Measurements from ENCODE around the gene NRIP3. TPM values are rescaled to one million over a fixed set of nuclear protein-coding genes. Genes with fewer than 3 reads are reported as not detected.

The NRIP3 gene
- 14.1 and 21.7 TPM in 2 replicates for total RNA-seq

GRCh38 chr11:9003573-9004182 is at the start of gene NRIP3:
Gene NRIP3, minus strand, starts transcription at chr11:9004001. Its CDS starts 66 bp downstream, at chr11:9003935.

GRCh38 chr11:8964324-8965320 is 39.2 kb downstream of the NRIP3 start, which contains the start of gene TMEM9B:
Gene TMEM9B, minus strand, starts transcription at chr11:8964442. Its CDS starts 129 bp downstream, at chr11:8964313.

GRCh38 chr11:8942518-8943066 is 61.2 kb downstream of the NRIP3 start, which contains the start of gene ASCL3:
Gene ASCL3, minus strand, starts transcription at chr11:8943016. Its CDS starts 4,855 bp downstream, at chr11:8938161.

GRCh38 chr11:8932564-8933180 is 71.1 kb downstream of the NRIP3 start, which contains the start of gene C11orf16:
Gene C11orf16, minus strand, starts transcription at chr11:8932947. Its CDS starts 639 bp downstream, at chr11:8932308.

Other genes with a start within 250 kb of the NRIP3 start
- 39.0 and 52.6 TPM in 2 replicates for gene AKIP1, start 92.8 kb downstream of the NRIP3 start, total RNA-seq
- gene C11orf16, start 71.1 kb downstream of the NRIP3 start, total RNA-seq = not detected in 2 replicates
- gene ASCL3, start 61.0 kb downstream of the NRIP3 start, total RNA-seq = not detected in 2 replicates
- gene TMEM9B, start 39.6 kb downstream of the NRIP3 start, total RNA-seq = 41.5 and 43.5 TPM in 2 replicates
- 1.5 and 2.2 TPM in 2 replicates for gene SCUBE2, start 87.6 kb upstream of the NRIP3 start, total RNA-seq

All from smooth muscle cell of trachea (primary cell).